Erythroblast (primary cell): ENCODE measurements around the gene TIMM17A.

Experiments used
- DNase-seq, 2 experiments: peaks; one replicate each; lab custom pipeline; 2025; lab: John Stamatoyannopoulos, UW
- GATA1 ChIP-seq: IDR thresholded peaks from 2 replicates; pipeline ENCODE4 v1.6.1; 2011; ENCODE audit warnings: low read depth, mild to moderate bottlenecking, control low read depth, low read length, moderate library complexity
- POLR2A ChIP-seq: IDR thresholded peaks from 2 replicates; pipeline ENCODE4 v1.6.1; 2011; ENCODE audit warnings: mild to moderate bottlenecking, low read length

The TIMM17A gene

DNA sequence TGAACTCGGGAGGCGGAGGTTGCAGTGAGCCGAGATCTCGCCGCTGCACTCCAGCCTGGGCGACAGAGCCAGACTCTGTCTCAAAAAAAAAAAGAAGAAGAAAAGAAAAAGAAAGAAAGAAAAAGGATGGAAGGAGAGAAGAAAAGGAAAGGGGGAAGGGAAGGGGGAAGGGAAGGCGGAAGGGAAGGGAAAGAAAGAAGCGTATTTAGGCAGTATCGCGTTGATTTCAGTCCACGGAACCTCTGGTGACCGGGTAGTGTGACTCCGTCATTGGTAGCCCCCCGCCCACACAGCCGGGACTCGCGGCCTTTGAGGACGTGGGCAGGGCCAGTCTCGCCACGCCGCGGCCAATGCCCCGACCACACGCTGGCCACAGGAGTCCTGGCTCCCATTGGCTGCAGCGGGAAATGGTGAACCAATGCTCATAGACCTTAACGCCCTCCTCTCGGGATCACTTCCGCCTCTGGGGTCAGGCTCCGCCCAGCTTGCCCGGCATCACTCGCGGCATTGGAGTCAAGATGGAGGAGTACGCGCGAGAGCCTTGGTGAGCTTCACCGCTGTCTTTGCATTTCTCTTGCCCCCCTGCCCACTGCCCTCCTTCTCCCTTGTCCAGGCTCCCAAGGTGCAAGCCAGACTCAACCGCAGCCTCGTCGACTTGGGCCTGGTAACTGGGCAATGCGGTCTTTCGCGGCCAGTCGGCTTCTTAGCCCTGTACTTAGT lies at the start of gene TIMM17A:
TIMM17A (plus strand) TSS at position 495 of the 720 bp plus-strand sequence; CDS start at position 519, 24 bp downstream.
- peak; percentile 99 for TF ChIP-seq POLR2A
- no peak for TF ChIP-seq GATA1
- DNase-seq = peak; percentile 95

DNA sequence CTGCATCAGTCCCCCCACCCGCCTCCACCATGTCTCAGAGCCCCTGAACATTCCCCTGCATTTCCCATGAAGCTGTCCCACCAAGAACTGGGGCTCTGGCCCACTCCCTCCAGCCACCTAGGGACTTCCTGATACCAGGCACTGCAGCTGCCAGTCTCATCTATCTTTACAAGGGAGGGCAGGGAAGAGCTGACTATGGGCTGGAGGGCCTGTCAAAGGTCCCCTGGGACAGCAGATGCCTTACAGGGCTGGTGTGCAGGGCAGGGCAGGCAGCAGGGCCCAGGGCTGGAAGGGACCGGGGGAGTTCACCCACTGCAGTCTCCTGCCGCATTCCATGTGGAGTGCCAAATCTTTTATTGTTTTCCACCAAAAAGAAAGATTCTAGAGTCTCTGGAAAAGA lies 49.0 kb upstream of the TIMM17A start:
- DNase-seq = no peak

DNA sequence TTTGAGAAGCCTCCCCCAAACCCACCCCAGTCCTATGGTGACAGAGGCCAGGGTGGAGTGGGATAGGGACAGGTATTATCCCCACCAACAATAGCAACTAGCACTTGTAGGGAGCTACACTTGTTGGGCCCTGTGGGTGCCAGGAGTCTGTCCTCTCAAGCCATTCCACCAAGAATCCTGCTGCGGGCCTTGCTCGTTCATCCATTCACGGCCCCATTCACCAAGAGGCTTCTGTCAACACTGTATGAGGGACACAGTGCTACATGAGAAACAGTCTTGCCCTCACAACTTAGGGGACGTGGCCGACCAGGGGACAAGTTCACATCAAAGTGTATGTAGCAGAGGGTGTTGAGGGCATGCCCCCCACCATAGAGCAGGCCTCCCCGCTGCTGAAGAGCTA lies 47.7 kb upstream of the TIMM17A start:
- DNase-seq = no peak
- TF ChIP-seq GATA1 = no peak
- no peak for TF ChIP-seq POLR2A

More for the DNA sequence above, 49.0 kb upstream of the TIMM17A start:
- TF ChIP-seq GATA1 = no peak
- TF ChIP-seq POLR2A = no peak

DNA sequence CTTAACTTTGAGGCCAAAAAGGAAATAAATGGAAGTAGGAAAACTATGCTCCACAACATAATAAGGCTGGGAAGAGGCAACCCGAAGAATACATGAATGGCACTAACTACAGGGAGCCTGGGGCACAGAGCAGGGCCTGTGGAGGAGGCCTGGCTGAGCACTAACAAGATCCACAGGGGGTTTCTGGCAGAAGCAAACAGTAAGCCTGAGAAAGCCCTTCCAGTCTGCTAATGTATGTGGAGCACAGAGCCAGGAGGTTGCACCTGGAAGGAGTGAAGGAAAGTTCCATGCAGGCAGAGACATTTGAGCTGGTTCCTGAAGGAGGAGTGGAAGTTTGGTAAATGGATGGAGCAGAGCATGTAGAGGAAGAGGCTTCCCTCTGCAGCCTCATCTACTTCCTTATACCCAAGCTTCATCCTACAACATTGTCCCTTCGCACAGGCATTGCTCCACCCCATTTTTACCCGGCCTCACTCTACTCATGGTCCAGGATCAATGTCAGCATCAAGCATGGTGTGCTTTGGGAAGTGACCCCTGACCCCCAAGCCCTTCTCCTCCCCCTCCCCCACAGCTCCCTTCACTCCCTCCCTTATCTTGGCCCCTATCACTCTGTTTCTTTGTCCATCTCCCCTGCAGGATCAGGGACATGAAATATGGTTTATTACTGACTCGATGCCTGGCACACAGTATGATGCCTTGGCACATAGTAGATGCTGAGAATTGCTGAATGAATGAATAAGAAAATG lies 43.3 kb upstream of the TIMM17A start:
- DNase-seq = no peak

DNA sequence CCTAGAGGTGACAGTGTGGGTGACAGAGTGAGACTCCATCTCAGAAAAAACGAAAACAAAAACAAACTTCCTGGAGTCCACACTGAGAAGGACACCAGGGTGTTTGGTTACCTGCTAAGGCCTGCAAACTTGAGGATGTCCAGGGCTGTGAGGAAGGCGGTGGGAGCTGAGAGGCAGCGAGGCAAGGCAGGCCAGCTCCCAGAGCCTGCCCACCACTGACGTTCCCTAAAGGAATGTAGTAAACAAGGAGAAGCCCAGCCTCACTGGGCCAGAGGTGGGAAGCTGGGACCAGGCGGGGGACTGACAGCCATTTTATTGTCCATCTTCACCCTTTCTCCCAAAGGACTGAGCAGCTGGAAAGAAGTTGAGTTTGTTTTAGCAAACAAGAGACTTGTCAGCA lies 42.5 kb upstream of the TIMM17A start:
- no peak for DNase-seq
- TF ChIP-seq GATA1 = no peak
- TF ChIP-seq POLR2A = no peak

More for the DNA sequence above, 43.3 kb upstream of the TIMM17A start:
- TF ChIP-seq GATA1 (no peak), POLR2A (no peak)

DNA sequence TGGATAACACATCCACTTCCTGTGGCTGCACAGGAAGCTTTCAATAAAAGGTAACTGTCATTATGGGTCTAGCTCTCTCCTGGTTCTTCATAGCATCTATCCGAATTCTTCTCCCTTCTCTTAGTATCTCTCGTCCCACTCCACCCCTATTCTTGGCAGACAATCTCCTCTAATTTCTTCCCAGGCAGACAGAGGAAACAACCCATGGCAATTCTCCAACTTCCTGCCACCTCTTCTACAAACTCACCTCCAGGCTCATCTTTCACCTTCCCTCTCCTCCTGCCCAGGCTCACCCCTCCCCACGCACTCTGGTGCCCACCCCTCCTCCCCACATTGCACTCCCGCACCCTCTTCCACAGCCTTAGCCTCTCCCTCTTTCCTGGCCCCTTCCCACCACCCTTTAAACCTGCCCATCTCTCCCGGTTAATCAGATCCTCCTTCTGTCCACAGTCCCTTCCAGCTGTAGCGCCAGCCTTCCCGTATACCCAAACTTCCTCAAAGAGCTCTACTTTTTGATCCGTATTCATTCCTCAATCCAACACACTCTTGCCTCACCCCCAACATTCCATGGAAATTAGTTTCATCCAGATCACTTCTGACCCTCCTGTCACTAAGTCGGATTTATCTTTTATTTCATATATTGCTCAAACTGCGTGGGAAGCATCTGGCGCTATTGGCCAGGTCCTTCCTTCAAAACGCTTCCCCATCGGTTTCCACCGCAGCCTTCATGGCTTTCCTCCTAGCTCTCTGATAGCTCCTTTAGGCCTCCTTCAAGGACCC lies 40.7 kb upstream of the TIMM17A start:
- no peak for TF ChIP-seq GATA1
- no peak for DNase-seq

DNA sequence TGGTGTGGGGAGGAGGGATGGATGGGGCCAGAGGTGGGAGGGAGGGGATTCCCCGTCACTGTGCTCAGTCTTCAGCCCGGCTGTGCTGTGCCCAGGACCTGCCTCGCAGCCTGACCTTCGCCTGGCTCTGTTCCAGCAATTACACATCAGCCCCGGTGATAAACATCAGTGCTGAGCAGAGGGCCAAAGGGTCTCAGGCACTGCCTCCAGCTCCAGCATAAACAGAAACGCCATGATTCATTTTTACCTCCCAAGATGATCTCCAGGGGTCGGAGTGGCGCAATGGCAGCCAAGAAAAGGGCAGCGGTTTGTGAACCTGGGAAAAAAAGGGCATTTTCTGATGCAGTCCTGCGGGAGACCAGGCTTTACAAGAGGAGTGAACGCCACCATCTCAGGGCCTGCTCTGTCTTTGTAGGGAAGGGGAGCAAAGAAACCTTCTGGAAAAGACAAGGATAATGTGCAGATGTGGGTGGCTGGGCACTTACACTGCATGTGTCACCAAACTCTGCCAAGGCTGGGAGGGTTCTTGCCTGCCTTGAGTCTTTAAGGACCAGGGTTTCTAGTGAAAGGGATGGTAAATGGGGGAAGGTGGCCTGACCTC lies 38.6 kb upstream of the TIMM17A start:
- peak; percentile 25 to 44 for DNase-seq
- no peak for TF ChIP-seq GATA1
- TF ChIP-seq POLR2A = no peak

DNA sequence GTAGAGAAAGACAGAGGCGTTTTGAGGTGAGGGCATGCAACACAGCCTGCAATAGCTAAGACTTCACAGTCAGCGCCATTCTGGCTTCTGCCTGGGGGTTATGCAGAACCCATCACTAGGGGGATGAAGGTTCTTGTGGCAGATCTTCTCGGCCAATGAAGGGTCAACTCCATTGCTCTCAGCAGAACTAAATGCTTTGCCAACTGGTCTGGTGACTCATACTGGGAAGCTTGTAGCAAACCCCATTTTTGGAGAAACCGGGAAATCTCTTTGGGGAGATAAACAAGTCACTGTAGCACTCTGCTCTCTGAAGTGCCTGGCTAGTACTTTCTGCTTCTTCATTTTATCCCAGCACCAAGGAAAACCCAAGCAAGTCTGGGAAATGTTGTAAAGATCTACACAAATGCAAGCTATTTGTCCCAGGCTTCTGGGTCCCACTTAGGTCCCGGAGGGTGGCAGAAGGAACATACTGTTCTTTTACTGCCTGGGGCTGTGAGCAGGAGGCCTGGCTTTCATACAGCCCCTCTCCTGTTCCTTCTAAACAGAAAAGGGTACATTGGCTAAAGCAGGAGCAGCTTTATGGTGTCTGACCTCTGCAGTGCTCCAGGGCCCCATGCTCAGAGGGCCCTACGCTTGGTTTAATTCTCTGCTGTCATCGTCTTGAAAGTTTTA lies 37.8 kb upstream of the TIMM17A start:
- no peak for TF ChIP-seq GATA1
- DNase-seq = no peak

DNA sequence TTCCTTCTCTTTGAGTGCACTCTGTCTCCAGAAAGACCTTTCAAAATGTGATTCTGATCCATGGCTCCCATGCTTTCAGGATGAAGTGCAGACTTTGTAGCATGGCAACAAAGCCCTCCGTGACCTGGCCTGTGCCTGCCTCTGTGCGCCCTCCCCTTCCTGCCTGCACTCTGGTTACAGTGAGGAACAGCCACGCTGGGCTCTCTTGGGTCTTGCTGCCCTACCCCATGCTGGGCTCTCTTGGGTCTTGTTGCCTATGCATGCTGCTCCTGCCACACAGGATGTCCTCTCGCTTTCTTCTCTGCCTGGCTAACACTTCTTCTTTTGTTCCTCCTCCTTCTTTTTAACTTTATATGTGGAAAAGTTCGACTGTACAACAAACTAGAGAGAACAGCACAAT lies 37.0 kb upstream of the TIMM17A start:
- TF ChIP-seq POLR2A (no peak), GATA1 (no peak)

DNA sequence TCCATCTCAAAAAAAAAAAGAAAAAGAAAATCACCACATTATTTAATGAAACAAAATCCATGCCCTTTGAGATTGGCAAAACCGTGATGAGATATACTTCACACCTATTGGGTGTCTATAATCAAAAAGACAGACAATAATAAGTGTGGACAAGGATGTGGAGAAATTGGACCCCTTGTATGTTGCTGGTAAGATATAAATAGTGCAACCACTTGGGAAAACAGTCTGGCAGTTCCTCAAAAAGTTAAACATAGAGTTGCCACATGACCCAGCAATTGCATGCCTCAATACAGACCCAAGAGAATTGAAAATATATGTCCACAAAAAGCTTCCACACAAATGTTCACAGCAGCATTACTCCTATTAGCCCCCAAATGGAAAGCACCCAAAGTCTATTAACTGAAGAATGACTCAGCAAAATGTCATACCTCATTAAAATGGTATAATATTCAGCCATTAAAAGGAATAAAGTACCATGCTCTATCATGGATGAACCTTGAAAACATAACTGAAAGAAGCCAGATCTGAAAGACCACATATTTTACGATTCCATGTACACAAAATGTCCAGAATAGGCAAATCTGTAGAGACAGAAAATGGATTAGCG lies 33.2 kb upstream of the TIMM17A start:
- DNase-seq = no peak
- no peak for TF ChIP-seq GATA1
- no peak for TF ChIP-seq POLR2A

More for the DNA sequence above, 37.0 kb upstream of the TIMM17A start:
- DNase-seq = no peak

DNA sequence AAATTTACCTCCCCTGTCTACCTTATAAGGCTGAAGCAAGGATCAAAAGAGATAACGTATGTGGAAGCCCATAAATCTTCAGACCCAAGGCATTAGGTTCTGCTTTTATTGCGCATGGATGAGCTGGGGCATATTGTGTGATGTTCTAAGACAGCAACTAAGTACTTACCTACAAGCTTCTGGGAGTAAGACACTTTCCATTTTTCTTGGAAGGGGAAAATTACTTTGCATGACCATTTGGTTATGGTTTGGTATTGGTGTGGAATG lies 30.1 kb upstream of the TIMM17A start:
- no peak for TF ChIP-seq POLR2A
- DNase-seq = no peak

DNA sequence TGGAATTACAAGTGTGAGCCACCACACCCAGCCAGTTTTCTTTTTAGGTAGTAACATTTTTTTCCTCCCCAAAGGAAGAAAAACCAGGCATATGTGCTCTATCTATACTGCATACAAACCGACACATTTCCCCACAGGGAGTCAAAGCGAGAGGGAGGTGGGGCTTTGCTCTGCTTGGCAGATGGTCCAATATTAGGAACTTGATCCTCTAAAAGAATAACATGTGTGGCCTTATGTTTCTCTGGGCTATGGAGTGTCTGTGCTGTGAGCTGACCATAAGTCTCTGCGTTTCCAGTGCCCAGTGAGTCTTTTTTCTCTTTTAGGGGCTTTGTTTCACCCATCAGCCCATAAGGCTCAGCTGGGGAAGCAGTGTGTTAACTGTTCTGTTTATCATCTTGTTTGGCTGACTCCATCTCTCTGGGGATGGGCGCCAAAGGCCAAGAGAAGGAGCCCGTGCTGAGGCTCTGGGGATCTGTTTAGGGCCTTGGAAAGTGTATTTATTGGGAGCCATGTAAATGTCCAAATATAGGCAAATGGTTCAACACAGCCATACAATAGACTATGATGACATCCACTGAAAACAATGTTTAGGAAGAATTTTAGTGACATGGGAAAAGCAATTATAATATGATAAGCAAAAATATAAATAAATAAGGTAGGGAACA lies 29.2 kb upstream of the TIMM17A start:
- no peak for DNase-seq
- TF ChIP-seq GATA1 = no peak
- TF ChIP-seq POLR2A = no peak
